ENCODE data around the gene ING4. TPM values are rescaled to one million over a fixed set of nuclear protein-coding genes. Genes with fewer than 3 reads are reported as not detected.

The ING4 gene
- total RNA-seq, 1 donor from 2014 or later, result 38.0 TPM

DNA sequence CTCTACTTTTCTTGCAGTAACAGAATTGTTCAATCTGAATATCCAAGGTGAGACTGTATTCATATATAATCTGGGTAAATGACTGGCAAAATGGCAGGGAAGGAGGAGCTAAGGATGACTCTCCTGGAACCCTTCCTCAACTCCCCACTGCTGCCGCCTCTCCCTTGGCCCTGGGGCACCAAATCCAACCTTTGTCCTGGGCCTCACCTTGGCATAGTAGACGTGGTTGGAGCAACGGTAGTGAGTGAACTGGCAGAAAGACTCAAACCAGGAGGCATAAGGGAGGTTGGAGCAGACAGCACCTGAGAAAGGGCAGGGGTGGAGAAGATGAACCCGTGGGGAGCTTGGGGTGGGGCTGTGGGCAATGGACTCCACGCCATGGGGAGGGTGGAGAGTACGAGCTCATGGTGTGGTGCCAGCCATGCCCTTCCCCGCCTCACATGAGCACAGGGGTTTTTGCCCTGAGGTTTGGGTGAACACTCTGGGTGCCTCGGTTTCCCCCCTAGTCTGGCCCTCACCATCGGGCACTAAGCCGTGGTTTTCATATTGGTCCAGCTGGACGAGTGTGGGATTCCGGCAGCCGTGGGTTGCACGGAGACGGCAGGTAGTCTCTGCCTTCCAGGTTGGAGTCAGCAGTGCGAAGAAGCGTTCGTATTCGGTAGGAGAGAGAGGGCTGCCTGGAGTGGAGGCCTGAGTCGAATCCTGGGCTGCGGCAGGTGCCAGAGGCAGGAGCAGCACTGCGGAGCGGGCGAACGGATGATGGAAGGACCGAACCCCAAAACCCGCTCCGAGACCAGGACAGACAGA, 16.4 kb downstream of the ING4 start:
- TF ChIP-seq, protein P1, sequence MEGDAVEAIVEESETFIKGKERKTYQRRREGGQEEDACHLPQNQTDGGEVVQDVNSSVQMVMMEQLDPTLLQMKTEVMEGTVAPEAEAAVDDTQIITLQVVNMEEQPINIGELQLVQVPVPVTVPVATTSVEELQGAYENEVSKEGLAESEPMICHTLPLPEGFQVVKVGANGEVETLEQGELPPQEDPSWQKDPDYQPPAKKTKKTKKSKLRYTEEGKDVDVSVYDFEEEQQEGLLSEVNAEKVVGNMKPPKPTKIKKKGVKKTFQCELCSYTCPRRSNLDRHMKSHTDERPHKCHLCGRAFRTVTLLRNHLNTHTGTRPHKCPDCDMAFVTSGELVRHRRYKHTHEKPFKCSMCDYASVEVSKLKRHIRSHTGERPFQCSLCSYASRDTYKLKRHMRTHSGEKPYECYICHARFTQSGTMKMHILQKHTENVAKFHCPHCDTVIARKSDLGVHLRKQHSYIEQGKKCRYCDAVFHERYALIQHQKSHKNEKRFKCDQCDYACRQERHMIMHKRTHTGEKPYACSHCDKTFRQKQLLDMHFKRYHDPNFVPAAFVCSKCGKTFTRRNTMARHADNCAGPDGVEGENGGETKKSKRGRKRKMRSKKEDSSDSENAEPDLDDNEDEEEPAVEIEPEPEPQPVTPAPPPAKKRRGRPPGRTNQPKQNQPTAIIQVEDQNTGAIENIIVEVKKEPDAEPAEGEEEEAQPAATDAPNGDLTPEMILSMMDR (IDR thresholded peaks at IDR 0.05), result no peak
- H3K27ac ChIP-seq, result peak overlapping the region; percentile 63
- peaks cover 30% of the 10 kb centered on the region for H3K36me3 ChIP-seq
- intact Hi-C loops (cut with DNase I), result no loop called here
- no peaks in the 10 kb centered on the region for H3K9me3 ChIP-seq
- no peaks in the 10 kb centered on the region for H3K27me3 ChIP-seq
- peak overlapping the region; percentile 53 for H3K4me3 ChIP-seq
- DNase-seq, result no peak
- ATAC-seq, result no peak
- H3K4me1 ChIP-seq, result no peaks in the 10 kb centered on the region

GRCh38 chr12:6644903-6645302, 18.0 kb downstream of the ING4 start:
- H3K27ac ChIP-seq, result peak overlapping the region; percentile 28
- TF ChIP-seq, protein P1 (IDR thresholded peaks at IDR 0.05), result peak; percentile 30

DNA sequence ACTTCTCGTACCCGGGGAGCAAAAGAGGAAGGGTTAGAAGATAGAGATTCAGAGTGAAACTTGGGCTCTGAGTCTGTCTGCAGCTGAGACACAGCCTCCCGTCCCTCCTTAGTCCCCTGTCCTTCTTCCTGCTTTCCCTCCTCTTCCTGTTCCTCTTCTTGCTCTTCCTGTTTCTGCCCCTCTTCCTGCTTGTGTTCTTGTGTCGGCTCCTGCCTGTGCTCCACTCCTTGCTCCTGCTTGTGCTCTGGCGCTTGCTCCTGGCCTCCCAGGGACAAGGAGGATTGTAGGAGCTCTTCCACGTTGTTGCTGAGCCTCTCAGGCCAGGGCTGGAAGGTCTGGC, 18.7 kb downstream of the ING4 start:
- Histone ChIP-seq H3K27me3 (no peaks in the 10 kb centered on the region), H3K9me3 (no peaks in the 10 kb centered on the region), H3K4me3 (no peak overlapping the region), H3K4me1 (no peaks in the 10 kb centered on the region), H3K27ac (peak overlapping the region; percentile 28), H3K36me3 (peaks cover 10% of the 10 kb centered on the region)
- intact Hi-C loops (cut with DNase I), result no loop called here
- ATAC-seq, result peak; percentile 75
- no peak for DNase-seq
- TF ChIP-seq, protein P1 (IDR thresholded peaks at IDR 0.05), result no peak

More at GRCh38 chr12:6644903-6645302, 18.0 kb downstream of the ING4 start:
- intact Hi-C loops (cut with DNase I), result no loop called here
- DNase-seq, result no peak
- Histone ChIP-seq H3K9me3 (no peaks in the 10 kb centered on the region), H3K4me1 (no peaks in the 10 kb centered on the region), H3K4me3 (no peak overlapping the region), H3K27me3 (no peaks in the 10 kb centered on the region), H3K36me3 (peaks cover 14% of the 10 kb centered on the region)
- ATAC-seq, result no peak

GRCh38 chr12:6643569-6644256, 19.2 kb downstream of the ING4 start:
- no peak for DNase-seq
- intact Hi-C loops (cut with DNase I), result no loop called here
- H3K27ac ChIP-seq, result peak overlapping the region; percentile 28
- H3K36me3 ChIP-seq, result peaks cover 9% of the 10 kb centered on the region
- H3K9me3 ChIP-seq, result no peaks in the 10 kb centered on the region
- ATAC-seq, result peak; percentile 52
- H3K4me3 ChIP-seq, result no peak overlapping the region
- no peaks in the 10 kb centered on the region for H3K4me1 ChIP-seq
- TF ChIP-seq, protein P1 (IDR thresholded peaks at IDR 0.05), result no peak
- no peaks in the 10 kb centered on the region for H3K27me3 ChIP-seq

GRCh38 chr12:6641131-6641530, 21.8 kb downstream of the ING4 start:
- intact Hi-C loops (cut with DNase I), result no loop called here
- no peaks in the 10 kb centered on the region for H3K36me3 ChIP-seq
- no peak overlapping the region for H3K27ac ChIP-seq
- ATAC-seq (no peak), DNase-seq (no peak)
- H3K4me1 ChIP-seq, result no peaks in the 10 kb centered on the region
- no peaks in the 10 kb centered on the region for H3K9me3 ChIP-seq
- no peak overlapping the region for H3K4me3 ChIP-seq
- no peaks in the 10 kb centered on the region for H3K27me3 ChIP-seq
- TF ChIP-seq, protein P1 (IDR thresholded peaks at IDR 0.05), result no peak
